Adipocyte (in vitro differentiated cells): ENCODE results near the gene CIAO2B.

Source experiments
- DNase-seq: peaks from one replicate; pipeline ENCODE4 v3.0.0-alpha.2; 2015; ENCODE audit warnings: low read depth
- H3K27me3 ChIP-seq: replicated peaks from 2 replicates; pipeline ENCODE4 v1.7.0; 2013; ENCODE audit warnings: mild to moderate bottlenecking, low read length, moderate library complexity; ENCODE audit not compliant: control insufficient read depth, insufficient read depth
- H3K36me3 ChIP-seq: 2 replicates; pipeline ENCODE4 v1.7.0; 2013; ENCODE audit warnings: low read length, mild to moderate bottlenecking, moderate library complexity; ENCODE audit not compliant: control insufficient read depth, insufficient read depth, severe bottlenecking
- H3K4me1 ChIP-seq: 2 replicates; pipeline ENCODE4 v1.7.0; 2013; ENCODE audit warnings: mild to moderate bottlenecking, low read length, moderate library complexity; ENCODE audit not compliant: control insufficient read depth, insufficient read depth
- H3K4me3 ChIP-seq: 2 replicates; pipeline ENCODE4 v1.7.0; 2013; ENCODE audit warnings: mild to moderate bottlenecking, low read length, moderate library complexity
- H3K9ac ChIP-seq: 2 replicates; pipeline ENCODE4 v1.7.0; 2013; ENCODE audit warnings: mild to moderate bottlenecking, low read length, moderate library complexity
- H3K9me3 ChIP-seq: 2 replicates; pipeline ENCODE4 v1.7.0; 2013; ENCODE audit warnings: mild to moderate bottlenecking, low read length, moderate library complexity; ENCODE audit not compliant: control insufficient read depth

Gene CIAO2B

DNA sequence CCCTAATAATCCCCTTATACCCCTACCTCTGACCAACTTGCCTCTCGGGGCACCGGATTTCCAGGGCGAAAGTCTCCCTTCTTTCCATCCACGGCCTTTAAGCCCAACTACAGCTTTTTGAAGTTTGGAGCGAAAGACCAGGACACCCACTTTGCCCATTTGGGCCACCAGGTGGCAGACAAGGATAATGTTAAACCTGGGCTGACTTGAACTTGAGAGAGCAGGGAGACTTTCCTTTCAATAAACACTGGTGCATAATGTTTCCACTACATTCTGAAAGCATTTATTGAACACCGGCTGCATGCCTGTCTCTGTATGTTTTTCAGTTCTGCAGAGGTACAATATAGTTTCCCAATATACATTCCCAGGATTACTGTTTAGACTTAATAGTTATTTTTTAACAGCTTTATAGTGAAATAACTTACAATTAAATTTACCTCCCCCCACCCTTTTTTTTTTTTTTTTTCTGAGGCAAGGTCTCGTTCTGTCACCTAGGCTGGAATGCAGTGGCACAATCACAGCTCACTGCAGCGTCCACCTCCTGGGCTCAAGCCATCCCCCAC, 20.0 kb upstream of the CIAO2B start:
- Histone ChIP-seq H3K36me3 (no peaks in the 10 kb centered on the region), H3K4me3 (no peak overlapping the region), H3K9ac (no peak overlapping the region), H3K9me3 (peaks cover 4% of the 10 kb centered on the region), H3K27me3 (peaks cover 2% of the 10 kb centered on the region), H3K4me1 (peaks cover 6% of the 10 kb centered on the region)
- peak; percentile 89 for DNase-seq

DNA sequence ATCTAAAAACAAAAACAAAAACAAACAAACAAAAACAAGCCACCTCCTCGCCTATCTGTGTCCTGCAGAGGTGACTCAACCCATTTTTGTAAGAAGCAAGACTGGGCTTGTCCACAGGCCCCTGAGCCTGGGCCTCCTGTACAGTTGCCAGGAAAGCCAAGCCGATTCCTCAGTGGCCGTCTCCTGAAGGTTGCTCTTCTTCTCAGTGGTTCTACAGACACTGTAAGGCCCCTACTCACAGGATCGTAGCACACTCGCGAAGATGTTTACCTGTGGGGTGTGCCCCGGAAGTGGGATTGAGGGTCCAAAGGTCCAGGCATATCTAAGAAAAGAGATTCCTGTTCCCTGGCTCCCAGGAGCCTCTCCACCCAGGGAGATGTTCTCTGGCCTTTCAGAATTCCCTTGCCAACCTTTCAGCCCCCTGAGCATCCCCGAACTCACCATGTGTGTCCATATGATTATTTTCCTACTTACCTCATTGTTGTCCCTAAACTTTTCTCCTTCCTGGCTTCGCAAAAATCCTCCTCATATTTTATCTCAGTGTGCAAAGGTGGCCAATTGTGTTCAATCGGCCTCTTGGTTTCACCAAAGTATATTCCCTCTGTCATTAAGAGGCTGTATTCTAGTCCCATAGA, 19.4 kb upstream of the CIAO2B start:
- H3K4me1 ChIP-seq = peaks cover 12% of the 10 kb centered on the region
- DNase-seq = no peak
- peaks cover 4% of the 10 kb centered on the region for H3K9me3 ChIP-seq
- no peak overlapping the region for H3K9ac ChIP-seq
- peaks cover 8% of the 10 kb centered on the region for H3K27me3 ChIP-seq
- H3K36me3 ChIP-seq = no peaks in the 10 kb centered on the region
- H3K4me3 ChIP-seq = no peak overlapping the region

- Histone ChIP-seq H3K4me3 (no peak overlapping the region), H3K36me3 (no peaks in the 10 kb centered on the region), H3K4me1 (peaks cover 21% of the 10 kb centered on the region), H3K9ac (no peak overlapping the region), H3K9me3 (peaks cover 4% of the 10 kb centered on the region), H3K27me3 (peaks cover 11% of the 10 kb centered on the region)
- DNase-seq = no peak
Measured at GRCh38 chr16:66952430-66953110, 18.4 kb upstream of the CIAO2B start.

GRCh38 chr16:66950971-66951790, 17.0 kb upstream of the CIAO2B start:
- Histone ChIP-seq H3K9me3 (peaks cover 4% of the 10 kb centered on the region), H3K4me3 (no peak overlapping the region), H3K36me3 (no peaks in the 10 kb centered on the region), H3K27me3 (peaks cover 11% of the 10 kb centered on the region), H3K4me1 (peaks cover 24% of the 10 kb centered on the region), H3K9ac (no peak overlapping the region)
- DNase-seq = no peak

DNA sequence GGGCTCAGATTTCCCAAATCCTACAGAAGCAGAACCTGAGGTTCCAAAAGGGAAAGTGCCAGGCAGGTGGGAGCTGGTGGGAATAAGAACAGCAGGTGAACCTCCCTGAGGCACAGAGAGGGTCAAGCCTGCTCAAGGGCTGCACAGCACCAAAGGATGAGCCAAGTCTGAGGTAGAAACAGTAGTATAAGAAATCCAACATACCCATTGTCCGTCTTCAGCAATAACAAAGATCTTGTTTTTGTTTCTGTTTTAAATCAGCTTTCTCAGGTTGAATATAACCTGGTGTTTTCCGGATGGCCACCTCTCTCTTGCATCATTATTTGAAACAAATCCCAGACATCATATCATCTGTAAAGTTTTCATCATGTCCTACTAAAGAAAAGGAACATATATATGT, 16.2 kb upstream of the CIAO2B start:
- no peak for DNase-seq
- peaks cover 4% of the 10 kb centered on the region for H3K9me3 ChIP-seq
- peaks cover 11% of the 10 kb centered on the region for H3K27me3 ChIP-seq
- H3K4me1 ChIP-seq = peaks cover 24% of the 10 kb centered on the region
- no peaks in the 10 kb centered on the region for H3K36me3 ChIP-seq
- H3K4me3 ChIP-seq = no peak overlapping the region
- no peak overlapping the region for H3K9ac ChIP-seq

DNA sequence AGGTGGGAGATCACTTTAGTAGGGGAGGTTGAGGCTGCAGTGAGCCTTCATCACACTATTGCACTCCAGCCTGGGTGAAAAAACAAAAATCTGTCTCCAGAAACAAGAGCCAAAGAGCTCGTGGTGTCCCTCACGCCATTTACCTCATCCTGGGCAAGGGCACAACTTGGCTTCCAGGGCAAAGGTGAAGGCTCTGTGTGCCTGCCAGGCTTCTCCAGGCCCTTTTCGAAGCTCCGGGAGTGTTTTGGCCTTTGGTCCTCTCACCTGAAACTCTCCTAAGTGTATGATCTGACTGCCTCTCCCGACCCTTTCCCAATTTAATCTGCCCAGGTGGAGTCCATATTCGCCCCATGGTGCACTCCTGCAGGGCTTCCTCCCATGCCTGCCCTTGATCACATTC, 15.3 kb upstream of the CIAO2B start:
- no peak for DNase-seq
- Histone ChIP-seq H3K36me3 (no peaks in the 10 kb centered on the region), H3K9ac (no peak overlapping the region), H3K4me3 (no peak overlapping the region), H3K4me1 (peaks cover 24% of the 10 kb centered on the region), H3K9me3 (peaks cover 4% of the 10 kb centered on the region), H3K27me3 (peaks cover 11% of the 10 kb centered on the region)

- H3K9ac ChIP-seq = peak overlapping the region; percentile 34
- peaks cover 4% of the 10 kb centered on the region for H3K9me3 ChIP-seq
- peaks cover 3% of the 10 kb centered on the region for H3K36me3 ChIP-seq
- H3K4me1 ChIP-seq = peaks cover 24% of the 10 kb centered on the region
- DNase-seq = no peak
- peak overlapping the region; percentile 77 for H3K4me3 ChIP-seq
- H3K27me3 ChIP-seq = peaks cover 11% of the 10 kb centered on the region
Measured at GRCh38 chr16:66948837-66949225, 14.6 kb upstream of the CIAO2B start.

DNA sequence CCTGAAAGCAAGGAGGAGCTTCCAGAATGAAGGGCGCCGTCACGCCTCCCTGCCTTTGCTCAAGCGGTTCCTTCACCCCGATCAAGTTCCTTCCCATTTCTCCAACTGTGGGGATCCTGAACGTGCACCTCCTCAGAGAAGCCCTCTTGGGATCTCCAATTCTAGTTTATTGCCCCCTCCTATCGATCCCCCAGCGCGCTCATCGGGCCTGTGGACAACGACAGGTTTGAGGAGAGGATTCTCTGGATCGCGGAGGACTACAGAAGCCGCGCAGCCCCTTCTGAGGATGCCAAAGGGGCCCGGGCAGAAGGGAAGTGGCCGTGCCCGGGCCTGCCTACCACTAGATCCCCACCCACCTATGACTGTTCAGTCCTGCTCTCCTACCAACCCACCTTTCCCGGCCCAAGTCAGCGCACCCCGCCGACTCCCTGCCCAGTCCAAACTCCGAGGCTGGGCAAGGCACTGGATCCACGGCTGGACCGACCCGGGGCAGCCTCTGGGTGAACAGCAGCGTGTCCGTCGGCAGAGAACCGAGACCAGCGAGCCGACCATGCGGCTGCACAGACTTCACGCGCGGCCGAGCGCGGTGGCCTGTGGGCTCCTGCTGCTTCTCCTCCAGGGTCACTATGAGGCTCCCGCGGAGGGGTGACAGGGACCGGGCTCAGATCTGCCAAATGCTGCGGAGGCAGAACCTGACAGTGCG, 14.1 kb upstream of the CIAO2B start:
- Histone ChIP-seq H3K4me3 (peak overlapping the region; percentile 77), H3K36me3 (peaks cover 8% of the 10 kb centered on the region), H3K27me3 (peaks cover 11% of the 10 kb centered on the region), H3K9me3 (peaks cover 4% of the 10 kb centered on the region), H3K4me1 (peaks cover 24% of the 10 kb centered on the region), H3K9ac (peak overlapping the region; percentile 34)
- DNase-seq = peak; percentile 48

- H3K4me3 ChIP-seq = peak overlapping the region; percentile 77
- H3K27me3 ChIP-seq = peaks cover 11% of the 10 kb centered on the region
- DNase-seq = peak; percentile 96
- peaks cover 4% of the 10 kb centered on the region for H3K9me3 ChIP-seq
- peaks cover 16% of the 10 kb centered on the region for H3K36me3 ChIP-seq
- peaks cover 24% of the 10 kb centered on the region for H3K4me1 ChIP-seq
- peak overlapping the region; percentile 34 for H3K9ac ChIP-seq
Measured at GRCh38 chr16:66947302-66948065, 13.3 kb upstream of the CIAO2B start.

GRCh38 chr16:66946974-66947301, 12.7 kb upstream of the CIAO2B start:
- Histone ChIP-seq H3K4me1 (peaks cover 24% of the 10 kb centered on the region), H3K4me3 (no peak overlapping the region), H3K27me3 (peaks cover 11% of the 10 kb centered on the region), H3K36me3 (peaks cover 22% of the 10 kb centered on the region), H3K9me3 (peaks cover 4% of the 10 kb centered on the region), H3K9ac (no peak overlapping the region)
- no peak for DNase-seq
